Measurements from ENCODE around the gene EXOC4. TPM values are rescaled to one million over a fixed set of nuclear protein-coding genes. Genes with fewer than 3 reads are reported as not detected.

The EXOC4 gene
- total RNA-seq, 1 experiment from 2014 or later, result 75.8 TPM

DNA sequence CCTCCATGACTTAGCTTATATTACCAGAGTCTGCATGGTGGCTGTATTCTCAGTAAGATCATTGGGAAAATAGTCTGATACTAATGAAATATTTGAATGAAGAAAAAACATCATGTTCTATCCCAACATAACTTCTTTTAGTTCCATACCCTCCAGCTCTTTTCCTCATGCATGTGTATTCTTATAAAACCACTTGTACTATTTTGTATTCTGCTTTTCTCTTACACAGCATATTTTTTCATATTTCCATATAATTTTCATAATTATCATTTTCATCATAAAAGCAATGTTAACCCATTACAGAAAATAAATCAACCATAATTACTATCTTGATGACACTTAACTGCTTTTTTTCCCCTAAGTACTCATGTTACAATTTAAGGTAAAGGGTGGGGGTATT, 503.0 kb downstream of the EXOC4 start:
- H3K4ac ChIP-seq (ENCODE audit: low read depth, low read length), result no peak overlapping the region
- no peak overlapping the region for H3K18ac ChIP-seq (ENCODE audit: insufficient read length, low read depth, low read length)
- H3K23ac ChIP-seq (ENCODE audit: insufficient read length, low read depth, low read length), result no peak overlapping the region
- H3K9me3 Mint-ChIP-seq, result no peaks in the 10 kb centered on the region
- H3K27me3 Mint-ChIP-seq (ENCODE audit: low read depth), result no peaks in the 10 kb centered on the region
- H2BK15ac ChIP-seq (ENCODE audit: low read depth, low read length), result no peak overlapping the region
- H3K9ac ChIP-seq (ENCODE audit: extremely low read depth, insufficient read length, low read length), result no peak overlapping the region
- no peak overlapping the region for H2AFZ ChIP-seq (ENCODE audit: low read length)
- no peaks in the 10 kb centered on the region for H3K36me3 Mint-ChIP-seq (ENCODE audit: insufficient read depth in 1 of 3, low read depth in 3 of 3)
- H4K5ac ChIP-seq (ENCODE audit: insufficient read length, low read depth, low read length), result no peak overlapping the region
- H3K4me3 Mint-ChIP-seq, result no peak overlapping the region
- H3K4me1 Mint-ChIP-seq, result peaks cover 3 to 8% of the 10 kb centered on the region in 2 experiments
- H3K14ac ChIP-seq (ENCODE audit: insufficient read depth, low read length), result no peak overlapping the region
- no peaks in the 10 kb centered on the region for H3K79me2 ChIP-seq (ENCODE audit: insufficient read depth, low read length)
- no peak overlapping the region for H3T11ph ChIP-seq (ENCODE audit: low read length)
- H3K79me1 ChIP-seq (ENCODE audit: insufficient read depth, low read depth, low read length, poor library complexity, severe bottlenecking), result no peaks in the 10 kb centered on the region
- no peaks in the 10 kb centered on the region for H3K27me3 ChIP-seq (ENCODE audit: insufficient read depth, low read length)
- H4K8ac ChIP-seq (replicated peaks; ENCODE audit: insufficient read length, low read depth, low read length), result no peak overlapping the region
- H2BK120ac ChIP-seq (ENCODE audit: low read depth, low read length, poor library complexity, severe bottlenecking), result no peak overlapping the region
- no peak overlapping the region for H3K27ac ChIP-seq (ENCODE audit: insufficient read length, low read depth, low read length)
- no peak overlapping the region for H2BK5ac ChIP-seq (ENCODE audit: insufficient read length, low read length)
- H3K4me1 ChIP-seq (ENCODE audit: insufficient read depth, low read length), result no peaks in the 10 kb centered on the region
- no peak overlapping the region for H4K91ac ChIP-seq (ENCODE audit: insufficient read length, low read depth, low read length)
- no peak overlapping the region for H2BK12ac ChIP-seq (ENCODE audit: insufficient read length, low read depth, low read length)
- H4K20me1 ChIP-seq (ENCODE audit: control insufficient read depth, insufficient read depth, insufficient read length), result no peaks in the 10 kb centered on the region
- no peak overlapping the region for H3K56ac ChIP-seq (ENCODE audit: insufficient read length, low read depth, low read length)
- H2BK20ac ChIP-seq (ENCODE audit: low read depth, low read length, poor library complexity, severe bottlenecking), result no peak overlapping the region
- no peak for DNase-seq
- no peaks in the 10 kb centered on the region for H3K9me3 ChIP-seq (ENCODE audit: control insufficient read depth, low read depth, low read length)
- H3K27ac Mint-ChIP-seq, result no peak overlapping the region
- no peak overlapping the region for H3K4me2 ChIP-seq (ENCODE audit: insufficient read depth, insufficient read length, low read length)
- TF ChIP-seq, protein P1, sequence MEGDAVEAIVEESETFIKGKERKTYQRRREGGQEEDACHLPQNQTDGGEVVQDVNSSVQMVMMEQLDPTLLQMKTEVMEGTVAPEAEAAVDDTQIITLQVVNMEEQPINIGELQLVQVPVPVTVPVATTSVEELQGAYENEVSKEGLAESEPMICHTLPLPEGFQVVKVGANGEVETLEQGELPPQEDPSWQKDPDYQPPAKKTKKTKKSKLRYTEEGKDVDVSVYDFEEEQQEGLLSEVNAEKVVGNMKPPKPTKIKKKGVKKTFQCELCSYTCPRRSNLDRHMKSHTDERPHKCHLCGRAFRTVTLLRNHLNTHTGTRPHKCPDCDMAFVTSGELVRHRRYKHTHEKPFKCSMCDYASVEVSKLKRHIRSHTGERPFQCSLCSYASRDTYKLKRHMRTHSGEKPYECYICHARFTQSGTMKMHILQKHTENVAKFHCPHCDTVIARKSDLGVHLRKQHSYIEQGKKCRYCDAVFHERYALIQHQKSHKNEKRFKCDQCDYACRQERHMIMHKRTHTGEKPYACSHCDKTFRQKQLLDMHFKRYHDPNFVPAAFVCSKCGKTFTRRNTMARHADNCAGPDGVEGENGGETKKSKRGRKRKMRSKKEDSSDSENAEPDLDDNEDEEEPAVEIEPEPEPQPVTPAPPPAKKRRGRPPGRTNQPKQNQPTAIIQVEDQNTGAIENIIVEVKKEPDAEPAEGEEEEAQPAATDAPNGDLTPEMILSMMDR (conservative IDR thresholded peaks at IDR 0.05), result no peak
- no peak overlapping the region for H2AK5ac ChIP-seq (ENCODE audit: insufficient read length, low read length)
- no peaks in the 10 kb centered on the region for H3K23me2 ChIP-seq (ENCODE audit: insufficient read length, low read depth, low read length, poor library complexity, severe bottlenecking)
